Measurements from ENCODE around the gene AP3S2. TPM values are rescaled to one million over a fixed set of nuclear protein-coding genes. Genes with fewer than 3 reads are reported as not detected.
"Not testable (repeated sequence)": the region's sequence is repeated elsewhere in the genome, so short reads cannot be mapped to it uniquely, and the experiment has no call there.

The AP3S2 gene
- total RNA-seq, 4 donors from 2014 or later: 13.2 to 106 (median 63.5) TPM

GRCh38 chr15:89874926-89875564 is 18.7 kb downstream of the AP3S2 start:
- peak; percentile 73 to 94 (median 88) for DNase-seq
- Histone ChIP-seq H3K9me3 (no peaks in the 10 kb centered on the region), H3K4me3 (no peak overlapping the region), H3K4me1 (peaks cover 0 to 3% (median 0%) of the 10 kb centered on the region in 4 donors), H3K27ac (no peak overlapping the region), H3K27me3 (no peaks in the 10 kb centered on the region), H3K36me3 (peaks cover 0 to 37% (median 0%) of the 10 kb centered on the region in 3 donors)
- TF ChIP-seq CTCF (IDR thresholded peaks at IDR 0.05) (peak; percentile 67 to 92 (median 90)), POLR2A (IDR thresholded peaks at IDR 0.05) (no peak)

- TF ChIP-seq POLR2A (IDR thresholded peaks at IDR 0.05) (no peak), CTCF (IDR thresholded peaks at IDR 0.05) (no peak)
- DNase-seq: no peak
- H3K4me1 ChIP-seq: peaks cover 0 to 4% (median 0%) of the 10 kb centered on the region in 4 donors
- no peak overlapping the region for H3K4me3 ChIP-seq
- peaks cover 0 to 21% (median 0%) of the 10 kb centered on the region in 3 donors for H3K36me3 ChIP-seq
- H3K27me3 ChIP-seq: no peaks in the 10 kb centered on the region
- H3K27ac ChIP-seq: peak overlapping the region in 2 of 4 donors; percentile 64 to 78
- no peaks in the 10 kb centered on the region for H3K9me3 ChIP-seq
Observed at GRCh38 chr15:89870688-89871288, 23.0 kb downstream of the AP3S2 start.

- Histone ChIP-seq H3K36me3 (peaks cover 0 to 21% (median 0%) of the 10 kb centered on the region in 3 donors), H3K27me3 (no peaks in the 10 kb centered on the region), H3K4me3 (no peak overlapping the region), H3K4me1 (peaks cover 0 to 9% (median 0%) of the 10 kb centered on the region in 4 donors), H3K9me3 (no peaks in the 10 kb centered on the region), H3K27ac (peak overlapping the region in 2 of 4 donors; percentile 14 to 78)
- TF ChIP-seq CTCF (IDR thresholded peaks at IDR 0.05) (no peak), POLR2A (IDR thresholded peaks at IDR 0.05) (no peak)
- DNase-seq: no peak
Observed at GRCh38 chr15:89870006-89870405, 23.8 kb downstream of the AP3S2 start.

GRCh38 chr15:89869490-89869889 is 24.3 kb downstream of the AP3S2 start:
- DNase-seq, H3K27me3 ChIP-seq, H3K9me3 ChIP-seq, H3K27ac ChIP-seq, H3K4me1 ChIP-seq, H3K4me3 ChIP-seq: not testable (repeated sequence)
- H3K36me3 ChIP-seq: peaks cover 0 to 21% (median 0%) of the 10 kb centered on the region in 3 donors

GRCh38 chr15:89864958-89865739 is 28.6 kb downstream of the AP3S2 start:
- H3K9me3 ChIP-seq: no peaks in the 10 kb centered on the region
- H3K27me3 ChIP-seq: no peaks in the 10 kb centered on the region
- no peak overlapping the region for H3K4me3 ChIP-seq
- peaks cover 0 to 17% (median 0%) of the 10 kb centered on the region in 3 donors for H3K36me3 ChIP-seq
- no peak for DNase-seq
- peaks cover 0 to 28% (median 0%) of the 10 kb centered on the region in 4 donors for H3K4me1 ChIP-seq
- peak overlapping the region in 3 of 4 donors; percentile 11 to 60 (median 45) for H3K27ac ChIP-seq
- TF ChIP-seq POLR2A (IDR thresholded peaks at IDR 0.05) (peak in 1 of 2 donors; percentile 32), CTCF (IDR thresholded peaks at IDR 0.05) (peak in 1 of 6 experiments; percentile 5)

All from Peyer's patch (tissue), 4 donors.